ENCODE measurements around the gene POLG. TPM values are rescaled to one million over a fixed set of nuclear protein-coding genes. Genes with fewer than 3 reads are reported as not detected.
"Not testable (repeated sequence)": the region's sequence is repeated elsewhere in the genome, so short reads cannot be mapped to it uniquely, and the experiment has no call there.

The POLG gene
- total RNA-seq, 1 donor from 2014 or later: 131 TPM

DNA sequence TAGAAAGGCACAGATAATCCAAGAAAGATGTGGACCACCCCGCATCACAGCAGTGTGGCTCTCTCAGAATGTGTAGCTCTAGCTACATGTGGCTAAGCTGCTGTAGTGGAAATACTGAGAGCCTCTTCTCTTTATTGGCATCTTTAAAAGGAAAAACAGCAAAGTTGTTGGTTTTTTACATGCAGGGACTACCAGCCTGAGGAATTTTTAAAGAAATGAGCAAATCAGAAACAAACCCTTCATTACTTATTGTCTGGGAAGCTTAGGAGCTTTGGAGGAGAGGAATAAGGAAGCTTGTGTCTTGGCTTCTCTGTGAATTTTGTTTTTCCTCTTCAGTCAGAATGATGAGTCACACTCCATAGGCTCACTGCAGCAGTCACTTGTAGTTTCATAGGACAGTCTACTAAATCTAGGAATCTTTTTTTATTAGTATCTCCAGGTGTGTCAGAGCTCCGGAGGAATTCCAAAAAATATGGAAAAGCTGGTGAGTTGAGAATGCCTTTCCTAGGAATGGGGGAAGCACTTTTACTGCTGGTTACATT is 27.5 kb downstream of the POLG start:
- Mint-ChIP-seq H3K4me3 (ENCODE audit: low read depth) (no peak overlapping the region), H3K36me3 (ENCODE audit: low read depth) (peaks cover 87% of the 10 kb centered on the region), H3K27ac (no peak overlapping the region), H3K27me3 (ENCODE audit: low read depth) (no peaks in the 10 kb centered on the region), H3K9me3 (no peaks in the 10 kb centered on the region), H3K4me1 (ENCODE audit: low read depth) (peaks cover 15% of the 10 kb centered on the region)
- intact Hi-C loops (cut with micrococcal nuclease): loop anchor here (5.0 kb wide), 1 partner anchor 35 kb away; no protein-coding TSS in a partner anchor
- no peak for DNase-seq (ENCODE audit: low spot score)

DNA sequence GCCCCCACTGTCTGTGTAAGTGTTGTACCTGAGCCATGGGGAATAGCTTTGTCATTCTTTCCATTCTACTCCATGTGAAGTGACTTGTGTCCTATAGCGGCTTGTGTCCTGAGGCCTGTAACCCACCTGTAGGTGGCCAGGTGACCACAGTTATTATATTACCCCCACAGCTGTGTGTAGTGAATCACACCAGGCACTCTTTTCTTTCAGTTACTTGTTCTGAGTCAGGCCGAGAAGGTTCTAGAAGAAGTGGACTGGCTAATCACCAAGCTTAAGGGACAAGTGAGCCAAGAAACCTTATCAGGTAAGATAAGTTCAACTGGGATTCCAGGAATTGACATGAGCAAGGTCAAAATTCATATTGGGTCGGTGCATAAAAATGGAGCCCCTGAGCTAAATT is 29.2 kb downstream of the POLG start:
- intact Hi-C loops (cut with micrococcal nuclease): loop anchor here (5.0 kb wide), 1 partner anchor 33 kb away; no protein-coding TSS in a partner anchor
- Mint-ChIP-seq H3K36me3 (ENCODE audit: low read depth) (peaks cover 90% of the 10 kb centered on the region), H3K27me3 (ENCODE audit: low read depth) (no peaks in the 10 kb centered on the region), H3K9me3 (no peaks in the 10 kb centered on the region), H3K4me1 (ENCODE audit: low read depth) (peaks cover 29% of the 10 kb centered on the region), H3K4me3 (ENCODE audit: low read depth) (no peak overlapping the region), H3K27ac (peak overlapping the region; percentile 1)
- DNase-seq (ENCODE audit: low spot score): no peak

- peaks cover 38% of the 10 kb centered on the region for H3K4me1 Mint-ChIP-seq (ENCODE audit: low read depth)
- H3K9me3 Mint-ChIP-seq: no peaks in the 10 kb centered on the region
- no peak for DNase-seq (ENCODE audit: low spot score)
- H3K27ac Mint-ChIP-seq: peak overlapping the region; percentile 3
- peaks cover 92% of the 10 kb centered on the region for H3K36me3 Mint-ChIP-seq (ENCODE audit: low read depth)
- H3K4me3 Mint-ChIP-seq (ENCODE audit: low read depth): no peak overlapping the region
- intact Hi-C loops (cut with micrococcal nuclease): loop anchor here (5.0 kb wide), 1 partner anchor 57 kb away; no protein-coding TSS in a partner anchor
- no peaks in the 10 kb centered on the region for H3K27me3 Mint-ChIP-seq (ENCODE audit: low read depth)
Observed at GRCh38 chr15:89303986-89304385, 30.6 kb downstream of the POLG start.

GRCh38 chr15:89301304-89302089 is 33.1 kb downstream of the POLG start:
- no peak for DNase-seq (ENCODE audit: low spot score)
- Mint-ChIP-seq H3K36me3 (ENCODE audit: low read depth) (peaks cover 89% of the 10 kb centered on the region), H3K9me3 (peaks cover 10% of the 10 kb centered on the region), H3K4me3 (ENCODE audit: low read depth) (no peak overlapping the region), H3K27ac (peak overlapping the region; percentile 81), H3K4me1 (ENCODE audit: low read depth) (peaks cover 44% of the 10 kb centered on the region), H3K27me3 (ENCODE audit: low read depth) (no peaks in the 10 kb centered on the region)
- intact Hi-C loops (cut with micrococcal nuclease): loop anchor here (5.0 kb wide), 1 partner anchor 54 kb away; no protein-coding TSS in a partner anchor

- intact Hi-C loops (cut with micrococcal nuclease): loop anchor here (5.0 kb wide), 2 partner anchors 53 to 93 kb away; no protein-coding TSS in a partner anchor
- Mint-ChIP-seq H3K4me3 (ENCODE audit: low read depth) (no peak overlapping the region), H3K9me3 (peaks cover 10% of the 10 kb centered on the region), H3K27me3 (ENCODE audit: low read depth) (no peaks in the 10 kb centered on the region), H3K27ac (peak overlapping the region; percentile 84), H3K4me1 (ENCODE audit: low read depth) (peaks cover 40% of the 10 kb centered on the region), H3K36me3 (ENCODE audit: low read depth) (peaks cover 92% of the 10 kb centered on the region)
- no peak for DNase-seq (ENCODE audit: low spot score)
Observed at GRCh38 chr15:89299896-89300295, 34.7 kb downstream of the POLG start.

DNA sequence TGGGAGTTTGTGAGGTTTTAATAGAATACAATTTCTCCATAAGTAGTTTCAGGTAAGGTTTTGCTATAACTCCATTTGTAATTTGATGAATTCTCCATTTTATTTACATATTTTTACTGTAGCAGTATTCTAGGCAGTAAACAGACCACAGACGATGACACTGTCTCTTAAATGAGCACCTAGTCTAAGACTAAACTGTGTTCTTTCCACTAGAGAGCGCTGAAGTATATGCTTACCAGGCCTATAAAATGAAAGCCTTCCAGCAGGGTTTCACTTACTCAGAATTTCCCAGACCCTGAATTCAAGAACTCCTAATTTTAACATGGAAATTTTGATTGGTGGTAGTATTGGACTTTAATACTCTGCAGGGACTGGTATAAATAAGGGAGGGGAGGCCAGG is 41.6 kb downstream of the POLG start:
- no peak for DNase-seq (ENCODE audit: low spot score)

GRCh38 chr15:89291934-89292438 is 42.6 kb downstream of the POLG start:
- Mint-ChIP-seq H3K4me1 (ENCODE audit: low read depth) (peaks cover 9% of the 10 kb centered on the region), H3K4me3 (ENCODE audit: low read depth) (no peak overlapping the region)
- intact Hi-C loops (cut with micrococcal nuclease): loop anchor here (5.0 kb wide), 1 partner anchor 40 kb away; the partner anchor contains the start of gene POLG

More for the DNA sequence above, 41.6 kb downstream of the POLG start:
- Mint-ChIP-seq H3K9me3 (peaks cover 4% of the 10 kb centered on the region), H3K27ac (no peak overlapping the region), H3K4me1 (ENCODE audit: low read depth) (peaks cover 11% of the 10 kb centered on the region), H3K36me3 (ENCODE audit: low read depth) (peaks cover 90% of the 10 kb centered on the region), H3K27me3 (ENCODE audit: low read depth) (no peaks in the 10 kb centered on the region), H3K4me3 (ENCODE audit: low read depth) (no peak overlapping the region)
- intact Hi-C loops (cut with micrococcal nuclease): loop anchor here (5.0 kb wide), 1 partner anchor 39 kb away; the partner anchor contains the start of gene POLG

DNA sequence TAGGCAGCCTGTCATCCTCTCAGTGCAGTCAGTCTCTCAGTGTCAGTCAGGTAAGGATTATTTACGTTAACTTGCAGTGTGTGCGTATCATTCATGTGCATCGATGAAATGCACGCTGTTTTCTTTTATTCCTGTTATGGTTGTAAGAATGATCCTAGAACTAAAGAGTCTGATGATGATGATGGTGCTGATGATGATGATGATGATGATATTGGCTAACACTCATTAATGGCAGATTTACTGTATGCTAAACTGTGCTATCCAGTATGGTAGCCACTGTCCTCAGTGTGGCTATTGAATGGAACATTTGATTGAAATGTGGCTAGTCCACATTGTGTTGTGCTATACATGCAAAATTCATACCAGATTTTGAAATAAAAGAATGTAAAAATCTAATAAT is 51.4 kb downstream of the POLG start:
- H3K36me3 Mint-ChIP-seq (ENCODE audit: low read depth): peaks cover 79% of the 10 kb centered on the region
- H3K27ac Mint-ChIP-seq: no peak overlapping the region
- DNase-seq (ENCODE audit: low spot score): no peak
- intact Hi-C loops (cut with micrococcal nuclease): no loop called here
- no peaks in the 10 kb centered on the region for H3K9me3 Mint-ChIP-seq
- H3K4me1 Mint-ChIP-seq (ENCODE audit: low read depth): peaks cover 4% of the 10 kb centered on the region
- no peaks in the 10 kb centered on the region for H3K27me3 Mint-ChIP-seq (ENCODE audit: low read depth)
- no peak overlapping the region for H3K4me3 Mint-ChIP-seq (ENCODE audit: low read depth)

More at GRCh38 chr15:89291934-89292438, 42.6 kb downstream of the POLG start:
- Mint-ChIP-seq H3K36me3 (ENCODE audit: low read depth) (peaks cover 88% of the 10 kb centered on the region), H3K27me3 (ENCODE audit: low read depth) (no peaks in the 10 kb centered on the region), H3K9me3 (no peaks in the 10 kb centered on the region), H3K27ac (no peak overlapping the region)
- no peak for DNase-seq (ENCODE audit: low spot score)

GRCh38 chr15:89282631-89283030 is 52.0 kb downstream of the POLG start:
- Mint-ChIP-seq H3K4me1 (ENCODE audit: low read depth) (peaks cover 6% of the 10 kb centered on the region), H3K4me3 (ENCODE audit: low read depth) (no peak overlapping the region), H3K27me3 (ENCODE audit: low read depth) (no peaks in the 10 kb centered on the region), H3K27ac (no peak overlapping the region), H3K36me3 (ENCODE audit: low read depth) (peaks cover 76% of the 10 kb centered on the region), H3K9me3 (no peaks in the 10 kb centered on the region)
- no peak for DNase-seq (ENCODE audit: low spot score)
- intact Hi-C loops (cut with micrococcal nuclease): no loop called here

DNA sequence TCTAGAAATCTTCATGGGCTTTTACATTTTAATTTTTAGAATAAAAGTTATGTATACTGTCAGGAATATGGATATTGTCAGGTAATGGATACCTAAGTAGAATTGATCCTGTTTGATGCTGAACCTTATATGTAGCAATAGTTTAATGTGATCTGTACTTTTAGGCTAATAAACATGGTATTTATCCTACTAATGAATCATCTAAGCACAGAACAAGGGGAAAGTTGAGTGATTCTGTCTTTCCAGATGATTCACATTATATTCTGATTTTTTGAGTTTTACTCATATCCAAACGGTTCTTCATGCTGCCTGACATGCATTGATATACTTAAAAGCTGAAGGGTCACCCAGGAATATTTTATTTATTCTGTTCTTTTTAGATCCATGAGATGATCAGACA is 56.3 kb downstream of the POLG start:
- H3K36me3 Mint-ChIP-seq (ENCODE audit: low read depth): peaks cover 61% of the 10 kb centered on the region

GRCh38 chr15:89277281-89277680 is 57.3 kb downstream of the POLG start:
- not testable (repeated sequence) for H3K27me3 Mint-ChIP-seq (ENCODE audit: low read depth); H3K4me3 Mint-ChIP-seq (ENCODE audit: low read depth)

More for the DNA sequence above, 56.3 kb downstream of the POLG start:
- no peaks in the 10 kb centered on the region for H3K9me3 Mint-ChIP-seq
- intact Hi-C loops (cut with micrococcal nuclease): no loop called here
- H3K4me3 Mint-ChIP-seq (ENCODE audit: low read depth): no peak overlapping the region
- no peak overlapping the region for H3K27ac Mint-ChIP-seq
- DNase-seq (ENCODE audit: low spot score): no peak
- H3K4me1 Mint-ChIP-seq (ENCODE audit: low read depth): peaks cover 7% of the 10 kb centered on the region
- H3K27me3 Mint-ChIP-seq (ENCODE audit: low read depth): no peaks in the 10 kb centered on the region

More at GRCh38 chr15:89277281-89277680, 57.3 kb downstream of the POLG start:
- H3K27ac Mint-ChIP-seq; H3K4me1 Mint-ChIP-seq (ENCODE audit: low read depth); DNase-seq (ENCODE audit: low spot score); H3K9me3 Mint-ChIP-seq; intact Hi-C loops (cut with micrococcal nuclease): not testable (repeated sequence)
- peaks cover 53% of the 10 kb centered on the region for H3K36me3 Mint-ChIP-seq (ENCODE audit: low read depth)

All from activated T-helper 2 cell treated with anti-CD3 and anti-CD28 coated beads, Interferon-gamma antibody, Interleukin-2, Interleukin-4, amounts not matched to agents 10 μg/mL and 5 μg/mL and 100 μg/mL, durations not matched to agents 14 hours and 24 hours and 36 hours (primary cell).